ENCODE measurements around the gene LARP1.

LARP1 gene

DNA sequence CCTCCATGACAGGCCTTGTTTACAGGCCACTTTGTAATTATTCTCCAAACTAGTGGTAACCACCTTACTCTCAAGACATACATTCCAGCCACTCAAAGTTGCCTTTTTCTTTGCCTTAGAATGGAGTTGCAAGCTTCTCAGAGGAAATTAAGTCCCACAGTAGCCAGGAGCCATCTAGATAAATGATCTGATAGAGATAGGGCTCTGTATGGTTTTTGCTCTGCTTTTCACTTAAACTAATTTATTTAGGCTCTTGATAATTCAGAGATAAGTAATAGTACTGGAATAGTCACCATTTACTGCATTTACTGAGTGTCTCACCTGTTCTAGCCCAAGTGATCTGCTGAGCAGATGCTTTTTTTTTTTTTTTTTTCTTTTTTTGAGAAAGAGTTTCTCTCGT lies 7.5 kb downstream of the LARP1 start:
- no peak for DNase-seq

- DNase-seq: no peak
These were observed 9.8 kb downstream of the LARP1 start for GRCh38 chr5:154764967-154765366.

- no peak for DNase-seq
These were observed 10.3 kb downstream of the LARP1 start for GRCh38 chr5:154765396-154765925.

GRCh38 chr5:154766558-154767281 lies 11.5 kb downstream of the LARP1 start:
- DNase-seq: no peak

- no peak for DNase-seq
These were observed 12.4 kb downstream of the LARP1 start for GRCh38 chr5:154767576-154767975.

DNA sequence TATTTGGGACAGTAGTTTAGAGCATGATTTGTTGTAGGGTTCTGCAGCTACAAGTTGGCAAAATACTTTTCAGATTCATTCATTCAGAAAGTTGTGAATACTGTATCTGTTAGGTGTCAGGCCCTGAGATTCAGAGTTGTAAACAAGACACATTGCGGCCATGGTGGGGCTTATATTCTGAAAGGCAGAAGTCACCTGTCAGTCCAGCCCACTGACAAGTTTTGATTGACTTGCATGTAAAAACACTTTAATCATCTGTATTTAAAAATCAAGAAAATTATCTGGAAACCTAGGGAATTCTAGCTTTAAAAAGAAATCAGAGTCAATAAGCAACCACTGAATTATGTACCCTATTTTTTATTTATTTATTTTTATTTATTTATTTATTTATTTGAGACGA lies 13.0 kb downstream of the LARP1 start:
- no peak for DNase-seq

DNA sequence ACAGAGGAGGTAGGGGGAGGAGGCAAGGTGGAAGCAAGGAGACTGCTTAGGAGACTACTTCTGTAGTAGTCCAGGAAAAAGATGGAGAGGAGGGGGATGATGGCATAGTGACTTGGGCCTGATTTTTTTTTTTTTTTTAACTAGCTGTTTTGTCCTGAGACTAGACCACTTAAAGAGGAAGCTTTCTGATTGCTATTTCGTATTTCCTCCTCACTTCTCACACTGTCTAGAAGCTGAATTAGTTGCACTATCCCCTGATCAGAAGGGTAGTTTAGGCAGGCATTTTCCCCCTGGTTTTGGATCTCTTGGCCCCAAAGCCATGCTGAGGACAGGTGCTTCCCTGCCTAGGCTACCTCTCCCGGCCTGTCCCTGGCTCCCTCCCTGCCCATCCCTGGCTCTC lies 14.9 kb downstream of the LARP1 start:
- no peak for DNase-seq

DNA sequence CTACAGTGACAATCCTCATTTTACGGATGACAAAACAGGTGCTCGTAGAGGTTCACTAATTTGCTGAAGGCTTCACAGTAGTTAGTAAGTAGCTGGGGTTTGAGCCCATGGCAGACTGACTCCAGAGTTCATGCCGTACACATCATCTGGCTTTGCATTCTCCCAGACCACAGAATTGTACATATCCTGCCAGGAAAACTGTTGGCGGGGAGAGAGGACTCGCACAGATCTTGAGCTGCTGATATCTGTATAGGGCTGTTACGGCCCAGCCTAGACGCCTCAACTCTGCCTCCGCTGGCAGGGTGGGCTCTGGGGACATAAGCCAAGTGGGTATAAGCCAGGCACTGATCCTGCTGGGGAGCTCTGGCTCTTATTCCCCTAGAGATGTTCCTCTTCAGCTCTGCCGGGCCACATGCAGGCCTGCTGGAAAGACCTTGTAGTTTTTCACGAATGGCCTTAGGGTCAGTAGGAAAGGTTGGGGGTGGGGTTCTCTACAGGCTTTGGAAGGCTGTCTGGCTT lies 16.3 kb downstream of the LARP1 start:
- no peak for DNase-seq

- no peak for DNase-seq
These were observed 18.1 kb downstream of the LARP1 start for GRCh38 chr5:154773326-154773725.

DNA sequence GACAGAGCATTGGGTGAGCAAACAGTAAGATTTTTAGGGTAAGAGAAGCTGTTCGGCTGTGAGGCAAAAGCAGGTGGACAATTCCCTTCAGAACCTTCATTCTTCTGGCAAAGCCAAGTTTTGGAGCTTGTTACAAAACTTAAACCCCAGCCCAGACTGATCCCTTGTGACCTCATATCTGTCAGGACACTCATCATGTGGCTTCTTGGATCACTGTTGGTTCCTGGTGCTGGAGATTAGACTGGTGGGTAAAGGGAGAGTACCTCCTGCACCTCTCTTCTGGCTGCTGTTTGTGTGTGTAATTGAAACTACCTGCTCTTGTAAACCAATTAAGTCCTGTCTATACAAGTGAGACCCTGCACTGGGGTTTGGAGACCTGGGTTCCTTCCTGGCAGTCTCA lies 21.0 kb downstream of the LARP1 start:
- no peak for DNase-seq

DNA sequence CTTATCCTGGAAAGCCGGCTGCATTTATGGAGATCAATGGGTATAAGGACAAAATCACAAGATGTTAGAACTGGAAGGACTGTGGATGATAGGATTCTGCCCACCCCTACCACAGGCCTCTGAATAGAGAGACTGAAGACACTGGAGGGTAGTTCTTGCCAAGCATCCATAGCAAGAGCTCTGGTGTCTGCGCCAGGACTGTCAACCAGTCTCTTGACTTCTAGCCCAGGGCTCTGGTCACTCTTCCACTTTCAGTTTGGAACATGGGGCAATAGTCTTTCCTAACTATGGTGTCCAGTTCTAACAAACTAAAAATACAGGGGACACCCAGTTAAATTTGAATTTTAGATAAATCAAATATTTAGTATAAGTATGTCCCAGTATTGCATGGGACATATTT lies 23.4 kb downstream of the LARP1 start:
- DNase-seq: no peak

- DNase-seq: no peak
These were observed 23.9 kb downstream of the LARP1 start for GRCh38 chr5:154779105-154779504.

DNA sequence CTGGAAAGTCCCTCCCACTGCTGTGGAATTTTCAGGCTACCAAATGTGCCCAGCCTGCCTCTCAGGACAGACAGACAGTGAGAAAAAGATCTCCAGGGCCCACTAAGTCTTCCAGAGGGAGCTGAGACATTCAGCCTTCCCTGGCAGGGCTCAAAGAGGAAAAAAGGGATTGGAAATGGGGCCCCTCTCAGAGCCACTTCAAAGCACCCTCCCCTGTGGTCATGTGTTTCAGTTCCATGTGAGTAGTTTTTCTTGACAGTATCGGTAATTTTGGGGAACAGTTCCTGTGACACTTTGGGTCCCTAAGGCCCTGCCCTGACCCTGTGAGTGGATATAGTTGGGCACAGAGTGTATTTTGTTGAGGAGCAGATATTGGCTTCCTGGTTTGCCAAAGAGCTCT lies 25.0 kb downstream of the LARP1 start:
- no peak for DNase-seq

DNA sequence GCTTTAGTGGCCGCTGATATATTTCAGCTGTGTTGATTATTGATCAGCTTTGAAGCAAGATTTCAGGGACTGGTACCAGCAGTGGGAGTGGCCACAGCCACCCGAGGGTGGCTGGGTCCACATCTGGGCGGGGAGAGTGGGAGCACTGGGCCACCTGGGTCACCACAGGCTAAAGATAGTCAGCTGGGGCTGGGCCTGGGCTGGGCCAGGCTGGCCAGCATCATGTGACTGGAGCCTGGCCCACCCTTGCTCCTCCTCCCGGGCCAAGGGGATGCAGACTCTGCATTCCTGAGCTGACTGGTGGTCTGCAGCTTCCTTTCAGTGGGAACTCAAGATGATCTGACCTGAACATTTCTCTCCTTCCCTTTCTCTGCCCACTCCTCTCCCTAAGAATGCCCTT lies 27.1 kb downstream of the LARP1 start:
- DNase-seq: no peak

GRCh38 chr5:154782812-154783592 lies 27.8 kb downstream of the LARP1 start:
- DNase-seq: no peak

DNA sequence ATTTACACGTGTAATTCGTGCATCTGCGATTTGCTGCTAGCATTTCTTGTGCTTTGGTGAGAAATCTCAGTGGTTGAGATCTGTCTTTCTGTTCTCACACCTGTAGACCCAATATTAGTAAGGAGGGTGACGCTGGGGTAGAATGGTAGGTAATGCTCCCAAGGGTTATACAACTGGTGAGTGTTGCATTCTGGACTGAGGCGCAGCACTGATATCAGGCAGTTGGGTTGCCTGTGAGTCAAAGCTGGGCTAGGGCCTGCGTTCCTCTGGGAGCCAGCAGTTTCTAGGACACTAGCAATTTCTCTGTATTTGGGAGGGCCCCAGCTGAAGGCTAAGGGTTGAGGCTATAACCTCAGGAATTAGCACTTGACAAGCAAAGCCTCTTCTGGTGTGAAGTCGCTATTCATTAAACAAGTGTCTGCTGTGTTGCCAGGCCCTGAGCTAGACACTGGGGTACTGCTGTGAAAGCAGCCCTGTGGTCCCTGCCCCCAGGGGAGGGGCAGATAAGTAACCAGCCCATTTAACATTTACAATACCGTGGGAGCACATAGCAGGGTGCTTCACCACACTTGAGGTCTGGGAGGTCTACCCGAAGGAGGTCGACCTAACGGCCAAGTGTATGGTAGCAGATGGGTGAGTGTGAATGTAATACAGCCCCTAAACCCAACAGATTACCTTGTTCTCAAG lies 28.7 kb downstream of the LARP1 start:
- no peak for DNase-seq

- DNase-seq: no peak
These were observed 29.7 kb downstream of the LARP1 start for GRCh38 chr5:154784856-154785255.

DNA sequence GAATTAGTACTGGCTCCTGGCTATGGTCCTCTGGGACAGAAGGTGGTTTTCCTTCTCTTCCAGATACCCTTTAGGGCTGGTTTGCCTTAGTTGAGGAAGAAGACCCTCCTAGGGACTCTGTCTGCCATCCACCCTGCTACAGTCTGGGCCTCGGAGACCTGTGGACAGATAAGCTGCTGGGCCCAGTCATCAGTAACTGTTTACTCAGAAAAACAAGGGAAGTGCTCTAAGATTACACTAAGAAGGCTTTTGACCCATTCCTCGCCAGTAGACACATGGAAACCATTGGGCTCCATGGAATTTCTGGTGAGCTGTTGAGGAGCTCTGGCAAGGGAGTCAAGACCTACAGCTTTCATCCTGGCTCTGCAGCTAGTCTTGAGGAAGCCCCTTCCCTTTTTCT lies 31.2 kb downstream of the LARP1 start:
- DNase-seq: no peak

GRCh38 chr5:154788212-154788611 lies 33.0 kb downstream of the LARP1 start:
- no peak for DNase-seq

DNA sequence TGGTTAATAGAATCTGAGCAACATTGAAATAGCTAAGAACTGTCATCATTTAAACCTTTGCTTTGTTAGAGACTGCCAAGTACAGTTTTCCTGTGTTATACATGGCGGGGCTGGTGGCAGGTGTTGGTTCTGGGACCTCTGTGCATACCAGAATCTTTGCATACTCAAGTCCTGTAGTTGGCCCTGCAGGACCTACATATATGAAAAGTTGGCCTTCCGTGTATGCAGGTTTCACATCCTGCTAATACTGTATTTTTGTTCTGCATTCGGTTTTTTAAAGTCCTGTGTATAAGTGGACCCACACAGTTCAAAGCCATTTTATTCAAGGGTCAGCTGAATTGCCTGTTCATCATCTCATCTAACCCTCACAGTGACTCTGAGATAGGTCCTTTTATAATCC lies 36.4 kb downstream of the LARP1 start:
- DNase-seq: no peak

- no peak for DNase-seq
These were observed 38.7 kb downstream of the LARP1 start for GRCh38 chr5:154793599-154794524.

DNA sequence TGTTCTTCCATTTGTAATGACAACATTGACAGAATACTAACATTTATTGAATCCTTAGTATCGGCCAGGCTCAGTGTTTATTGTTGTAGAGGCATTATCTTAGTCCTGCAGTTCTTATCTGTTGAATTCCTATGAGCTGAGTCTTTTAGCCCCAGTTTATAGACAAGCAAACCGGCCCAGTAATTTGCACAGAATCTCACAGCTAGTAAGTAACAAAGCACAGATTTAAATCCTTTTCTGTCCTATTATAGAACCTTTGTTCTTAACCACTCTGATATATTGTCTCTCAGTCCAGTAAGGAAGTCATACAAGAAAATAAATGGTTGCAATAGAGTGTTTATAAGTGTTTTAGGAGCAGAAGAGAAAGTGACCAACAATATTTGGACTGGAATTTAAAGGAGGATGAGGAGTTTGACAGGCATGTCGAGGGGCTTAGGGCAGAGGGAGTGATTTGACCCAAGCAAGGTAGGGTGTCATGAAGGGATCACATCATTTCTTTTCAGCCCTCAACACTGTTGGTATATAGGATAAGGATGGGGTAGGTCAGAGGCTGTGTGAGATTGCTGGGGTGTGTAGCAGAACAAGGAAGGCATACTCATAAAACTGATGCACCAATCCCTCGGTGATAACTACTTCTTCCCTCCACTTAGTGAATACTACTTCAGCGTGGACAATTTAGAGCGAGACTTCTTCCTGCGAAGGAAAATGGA lies 39.5 kb downstream of the LARP1 start:
- no peak for DNase-seq

Measured in activated CD4-positive, alpha-beta T cell treated with anti-CD3 and anti-CD28 coated beads, Interleukin-2, amount 50 U/mL, for 16 hours (primary cell).